ENCODE results near the gene SMIM43.
"Not testable (repeated sequence)": the region's sequence is repeated elsewhere in the genome, so short reads cannot be mapped to it uniquely, and the experiment has no call there.

The SMIM43 gene

GRCh38 chr4:121734571-121734970 lies 30.4 kb downstream of the SMIM43 start:
- H3K27me3 ChIP-seq (ENCODE audit: low read depth, low read length): no peaks in the 10 kb centered on the region
- H3K27ac ChIP-seq (ENCODE audit: low read length): no peak overlapping the region
- peaks cover 0 to 4% of the 10 kb centered on the region in 2 donors for H3K4me1 ChIP-seq (ENCODE audit: control insufficient read depth in 1 of 2, insufficient read depth in 2 of 2, low read length in 2 of 2)
- H3K9me3 ChIP-seq (ENCODE audit: control insufficient read depth in 1 of 2, low read length in 2 of 2): no peaks in the 10 kb centered on the region
- H3K4me3 ChIP-seq (ENCODE audit: low read depth in 1 of 2, low read length in 2 of 2): no peak overlapping the region
- H3K36me3 ChIP-seq (ENCODE audit: control insufficient read depth in 1 of 2, insufficient read depth in 2 of 2, low read length in 2 of 2): no peaks in the 10 kb centered on the region

GRCh38 chr4:121733942-121734341 lies 31.0 kb downstream of the SMIM43 start:
- H3K36me3 ChIP-seq (ENCODE audit: control insufficient read depth in 1 of 2, insufficient read depth in 2 of 2, low read length in 2 of 2): no peaks in the 10 kb centered on the region
- peaks cover 0 to 4% of the 10 kb centered on the region in 2 donors for H3K4me1 ChIP-seq (ENCODE audit: control insufficient read depth in 1 of 2, insufficient read depth in 2 of 2, low read length in 2 of 2)
- H3K27me3 ChIP-seq (ENCODE audit: low read depth, low read length): no peaks in the 10 kb centered on the region
- no peak overlapping the region for H3K4me3 ChIP-seq (ENCODE audit: low read depth in 1 of 2, low read length in 2 of 2)
- no peaks in the 10 kb centered on the region for H3K9me3 ChIP-seq (ENCODE audit: control insufficient read depth in 1 of 2, low read length in 2 of 2)
- H3K27ac ChIP-seq (ENCODE audit: low read length): no peak overlapping the region

DNA sequence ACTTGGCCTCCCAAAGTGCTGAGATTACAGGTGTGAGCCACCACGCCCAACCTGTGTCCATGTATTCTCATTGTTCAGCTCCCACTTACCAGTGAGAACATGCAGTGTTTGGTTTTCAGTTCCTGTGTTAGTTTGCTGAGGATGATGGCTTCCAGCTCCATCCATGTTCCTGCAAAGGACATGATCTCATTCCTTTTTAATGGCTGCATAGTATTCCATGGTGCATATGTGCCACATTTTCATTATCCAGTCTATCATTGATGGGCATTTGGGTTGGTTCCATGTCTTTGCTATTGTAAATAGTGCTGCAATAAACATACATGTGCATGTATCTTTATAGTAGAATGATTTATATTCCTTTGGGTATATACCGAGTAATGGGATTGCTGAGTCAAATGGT lies 35.2 kb downstream of the SMIM43 start:
- H3K9me3 ChIP-seq (ENCODE audit: control insufficient read depth in 1 of 2, low read length in 2 of 2); H3K27me3 ChIP-seq (ENCODE audit: low read depth, low read length); H3K4me3 ChIP-seq (ENCODE audit: low read depth in 1 of 2, low read length in 2 of 2); H3K36me3 ChIP-seq (ENCODE audit: control insufficient read depth in 1 of 2, insufficient read depth in 2 of 2, low read length in 2 of 2); H3K4me1 ChIP-seq (ENCODE audit: control insufficient read depth in 1 of 2, insufficient read depth in 2 of 2, low read length in 2 of 2); H3K27ac ChIP-seq (ENCODE audit: low read length): not testable (repeated sequence)

GRCh38 chr4:121728798-121729226 lies 36.2 kb downstream of the SMIM43 start:
- Histone ChIP-seq H3K36me3 (ENCODE audit: control insufficient read depth in 1 of 2, insufficient read depth in 2 of 2, low read length in 2 of 2) (no peaks in the 10 kb centered on the region), H3K4me3 (ENCODE audit: low read depth in 1 of 2, low read length in 2 of 2) (no peak overlapping the region), H3K9me3 (ENCODE audit: control insufficient read depth in 1 of 2, low read length in 2 of 2) (no peaks in the 10 kb centered on the region), H3K4me1 (ENCODE audit: control insufficient read depth in 1 of 2, insufficient read depth in 2 of 2, low read length in 2 of 2) (no peaks in the 10 kb centered on the region), H3K27ac (ENCODE audit: low read length) (no peak overlapping the region), H3K27me3 (ENCODE audit: low read depth, low read length) (no peaks in the 10 kb centered on the region)

- H3K36me3 ChIP-seq (ENCODE audit: control insufficient read depth in 1 of 2, insufficient read depth in 2 of 2, low read length in 2 of 2): no peaks in the 10 kb centered on the region
- no peak overlapping the region for H3K27ac ChIP-seq (ENCODE audit: low read length)
- no peaks in the 10 kb centered on the region for H3K9me3 ChIP-seq (ENCODE audit: control insufficient read depth in 1 of 2, low read length in 2 of 2)
- H3K4me1 ChIP-seq (ENCODE audit: control insufficient read depth in 1 of 2, insufficient read depth in 2 of 2, low read length in 2 of 2): no peaks in the 10 kb centered on the region
- no peak overlapping the region for H3K4me3 ChIP-seq (ENCODE audit: low read depth in 1 of 2, low read length in 2 of 2)
- no peaks in the 10 kb centered on the region for H3K27me3 ChIP-seq (ENCODE audit: low read depth, low read length)
Observed at GRCh38 chr4:121728066-121728465, 36.9 kb downstream of the SMIM43 start.

GRCh38 chr4:121726642-121727268 lies 38.2 kb downstream of the SMIM43 start:
- no peak overlapping the region for H3K27ac ChIP-seq (ENCODE audit: low read length)
- H3K36me3 ChIP-seq (ENCODE audit: control insufficient read depth in 1 of 2, insufficient read depth in 2 of 2, low read length in 2 of 2): no peaks in the 10 kb centered on the region
- no peak overlapping the region for H3K4me3 ChIP-seq (ENCODE audit: low read depth in 1 of 2, low read length in 2 of 2)
- H3K27me3 ChIP-seq (ENCODE audit: low read depth, low read length): no peaks in the 10 kb centered on the region
- no peaks in the 10 kb centered on the region for H3K9me3 ChIP-seq (ENCODE audit: control insufficient read depth in 1 of 2, low read length in 2 of 2)
- H3K4me1 ChIP-seq (ENCODE audit: control insufficient read depth in 1 of 2, insufficient read depth in 2 of 2, low read length in 2 of 2): no peaks in the 10 kb centered on the region

DNA sequence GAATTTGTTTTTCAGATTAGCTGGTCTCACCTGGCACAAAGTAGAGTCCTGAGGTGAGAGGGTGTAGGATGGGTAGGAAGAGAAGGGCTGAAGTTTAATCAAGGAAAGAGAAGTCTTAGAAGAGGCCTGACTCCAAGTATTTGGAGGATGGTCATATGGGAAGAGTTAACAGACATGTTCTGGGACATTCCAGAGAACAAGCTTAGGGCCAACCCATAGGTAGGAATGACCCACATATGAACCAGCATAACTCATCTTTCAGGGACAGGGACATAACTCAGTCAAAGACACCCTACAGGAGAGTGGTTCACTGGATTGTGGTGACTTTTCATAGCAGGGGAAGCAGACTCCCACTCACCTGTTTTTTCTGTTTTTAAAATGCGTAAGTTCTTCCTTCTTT lies 40.3 kb downstream of the SMIM43 start:
- Histone ChIP-seq H3K27me3 (ENCODE audit: low read depth, low read length) (no peaks in the 10 kb centered on the region), H3K27ac (ENCODE audit: low read length) (no peak overlapping the region), H3K9me3 (ENCODE audit: control insufficient read depth in 1 of 2, low read length in 2 of 2) (no peaks in the 10 kb centered on the region), H3K36me3 (ENCODE audit: control insufficient read depth in 1 of 2, insufficient read depth in 2 of 2, low read length in 2 of 2) (no peaks in the 10 kb centered on the region), H3K4me3 (ENCODE audit: low read depth in 1 of 2, low read length in 2 of 2) (no peak overlapping the region), H3K4me1 (ENCODE audit: control insufficient read depth in 1 of 2, insufficient read depth in 2 of 2, low read length in 2 of 2) (no peaks in the 10 kb centered on the region)

DNA sequence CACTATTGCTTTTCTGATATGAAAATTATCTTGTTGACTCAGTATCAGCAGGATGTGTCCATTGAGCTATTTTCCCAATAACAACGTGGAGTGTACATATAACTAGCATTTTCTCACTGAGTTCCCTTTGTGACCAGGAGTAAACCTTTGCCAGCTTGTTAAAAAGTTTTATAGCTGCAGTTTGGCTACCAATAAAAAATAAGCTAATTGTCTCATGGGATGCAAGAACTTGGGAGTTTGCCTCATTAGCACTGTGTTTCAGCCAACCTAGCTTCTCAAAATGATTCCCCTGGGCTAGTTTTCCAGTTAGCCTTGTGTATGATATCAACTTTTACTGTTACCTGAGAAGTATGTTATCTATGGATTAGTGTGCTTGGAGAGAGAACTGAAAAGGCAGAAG lies 43.3 kb downstream of the SMIM43 start:
- H3K4me1 ChIP-seq (ENCODE audit: control insufficient read depth in 1 of 2, insufficient read depth in 2 of 2, low read length in 2 of 2): no peaks in the 10 kb centered on the region
- no peak overlapping the region for H3K27ac ChIP-seq (ENCODE audit: low read length)
- H3K36me3 ChIP-seq (ENCODE audit: control insufficient read depth in 1 of 2, insufficient read depth in 2 of 2, low read length in 2 of 2): no peaks in the 10 kb centered on the region
- no peak overlapping the region for H3K4me3 ChIP-seq (ENCODE audit: low read depth in 1 of 2, low read length in 2 of 2)
- no peaks in the 10 kb centered on the region for H3K27me3 ChIP-seq (ENCODE audit: low read depth, low read length)
- H3K9me3 ChIP-seq (ENCODE audit: control insufficient read depth in 1 of 2, low read length in 2 of 2): no peaks in the 10 kb centered on the region

DNA sequence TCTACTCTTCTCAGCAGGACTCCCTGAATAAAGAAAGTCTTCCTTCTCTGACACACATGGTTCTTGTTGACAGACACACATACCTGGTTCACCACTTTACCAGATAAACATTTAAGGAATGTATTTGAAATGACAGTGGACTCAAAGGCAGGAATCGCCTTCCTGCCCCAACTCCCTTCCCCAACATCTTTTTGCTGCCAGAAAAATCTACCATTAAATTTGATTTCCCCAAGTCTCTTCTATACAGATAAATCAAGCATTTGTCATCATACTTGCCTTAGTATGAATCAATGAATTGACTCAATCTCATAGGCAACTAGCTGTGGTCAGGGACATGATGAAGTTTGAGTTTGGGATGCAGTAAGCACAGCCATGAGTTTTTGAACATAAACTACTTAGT lies 44.9 kb downstream of the SMIM43 start:
- Histone ChIP-seq H3K9me3 (ENCODE audit: control insufficient read depth in 1 of 2, low read length in 2 of 2) (no peaks in the 10 kb centered on the region), H3K27ac (ENCODE audit: low read length) (no peak overlapping the region), H3K27me3 (ENCODE audit: low read depth, low read length) (no peaks in the 10 kb centered on the region), H3K36me3 (ENCODE audit: control insufficient read depth in 1 of 2, insufficient read depth in 2 of 2, low read length in 2 of 2) (no peaks in the 10 kb centered on the region), H3K4me3 (ENCODE audit: low read depth in 1 of 2, low read length in 2 of 2) (no peak overlapping the region), H3K4me1 (ENCODE audit: control insufficient read depth in 1 of 2, insufficient read depth in 2 of 2, low read length in 2 of 2) (no peaks in the 10 kb centered on the region)

DNA sequence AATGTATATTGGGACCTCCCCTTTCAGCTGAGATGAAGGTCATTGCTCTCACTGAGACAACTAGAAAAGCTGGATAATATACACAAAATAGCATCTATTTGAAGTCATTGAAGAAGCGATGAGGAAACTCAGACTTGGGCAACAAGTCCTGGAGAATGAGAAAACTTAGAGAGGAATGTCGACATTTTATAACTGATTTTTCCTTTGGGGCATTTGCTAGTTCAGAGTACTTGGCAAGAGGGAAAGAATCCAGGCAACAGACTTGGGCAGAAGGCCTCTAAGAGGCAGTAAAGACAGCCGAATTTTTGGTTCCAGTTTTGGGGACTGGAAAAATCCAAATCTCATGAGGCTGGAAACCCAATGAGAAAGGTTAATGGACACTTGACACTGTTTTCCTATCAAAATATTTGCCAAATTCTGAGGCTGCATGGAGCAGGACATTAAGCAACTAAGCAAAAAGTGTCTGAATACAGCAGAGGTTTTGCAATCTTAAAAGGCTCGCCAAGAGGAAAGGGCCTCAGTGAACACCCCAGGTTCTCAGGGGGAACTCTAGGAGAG lies 47.2 kb downstream of the SMIM43 start:
- H3K4me1 ChIP-seq (ENCODE audit: control insufficient read depth in 1 of 2, insufficient read depth in 2 of 2, low read length in 2 of 2): no peaks in the 10 kb centered on the region
- no peak overlapping the region for H3K4me3 ChIP-seq (ENCODE audit: low read depth in 1 of 2, low read length in 2 of 2)
- H3K36me3 ChIP-seq (ENCODE audit: control insufficient read depth in 1 of 2, insufficient read depth in 2 of 2, low read length in 2 of 2): no peaks in the 10 kb centered on the region
- no peaks in the 10 kb centered on the region for H3K9me3 ChIP-seq (ENCODE audit: control insufficient read depth in 1 of 2, low read length in 2 of 2)
- no peak overlapping the region for H3K27ac ChIP-seq (ENCODE audit: low read length)
- no peaks in the 10 kb centered on the region for H3K27me3 ChIP-seq (ENCODE audit: low read depth, low read length)

GRCh38 chr4:121714548-121714947 lies 50.4 kb downstream of the SMIM43 start:
- Histone ChIP-seq H3K4me3 (ENCODE audit: low read depth in 1 of 2, low read length in 2 of 2) (no peak overlapping the region), H3K36me3 (ENCODE audit: control insufficient read depth in 1 of 2, insufficient read depth in 2 of 2, low read length in 2 of 2) (no peaks in the 10 kb centered on the region), H3K4me1 (ENCODE audit: control insufficient read depth in 1 of 2, insufficient read depth in 2 of 2, low read length in 2 of 2) (no peaks in the 10 kb centered on the region), H3K27ac (ENCODE audit: low read length) (no peak overlapping the region), H3K27me3 (ENCODE audit: low read depth, low read length) (no peaks in the 10 kb centered on the region), H3K9me3 (ENCODE audit: control insufficient read depth in 1 of 2, low read length in 2 of 2) (no peaks in the 10 kb centered on the region)

DNA sequence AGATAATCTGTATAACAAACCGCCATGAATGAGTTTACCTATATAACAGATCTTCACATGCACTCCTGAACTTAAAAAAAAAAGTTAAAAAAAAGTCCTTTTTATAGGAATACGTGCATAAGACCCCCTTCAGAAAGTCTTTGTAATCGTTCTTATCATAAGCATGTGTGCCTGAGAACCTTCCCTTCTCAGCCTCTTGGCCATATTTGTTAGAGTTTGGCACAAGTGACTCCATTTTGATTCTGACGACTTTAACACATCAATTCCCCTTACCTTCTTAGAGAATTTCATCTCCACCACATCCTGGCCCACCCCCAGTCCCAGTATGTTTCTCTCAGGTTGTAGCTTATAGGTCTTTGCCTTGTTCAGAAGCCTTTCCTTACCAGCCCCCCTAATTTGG lies 52.2 kb downstream of the SMIM43 start:
- Histone ChIP-seq H3K27ac (ENCODE audit: low read length) (no peak overlapping the region), H3K9me3 (ENCODE audit: control insufficient read depth in 1 of 2, low read length in 2 of 2) (no peaks in the 10 kb centered on the region), H3K36me3 (ENCODE audit: control insufficient read depth in 1 of 2, insufficient read depth in 2 of 2, low read length in 2 of 2) (no peaks in the 10 kb centered on the region), H3K4me1 (ENCODE audit: control insufficient read depth in 1 of 2, insufficient read depth in 2 of 2, low read length in 2 of 2) (no peaks in the 10 kb centered on the region), H3K27me3 (ENCODE audit: low read depth, low read length) (no peaks in the 10 kb centered on the region), H3K4me3 (ENCODE audit: low read depth in 1 of 2, low read length in 2 of 2) (no peak overlapping the region)

All from muscle layer of duodenum (tissue), 2 donors.